Measurements from ENCODE around the gene ARMC6. TPM values are rescaled to one million over a fixed set of nuclear protein-coding genes. Genes with fewer than 3 reads are reported as not detected.
A peak's percentile ranks its signal among the peaks of the same experiment; 100 is the strongest.

ARMC6 gene
- total and polyA plus RNA-seq, 2 of the 13 experiments (the other 11 are each of a cell fraction or from before 2014, with no cell fraction given), result 16.2 to 36.8 TPM

DNA sequence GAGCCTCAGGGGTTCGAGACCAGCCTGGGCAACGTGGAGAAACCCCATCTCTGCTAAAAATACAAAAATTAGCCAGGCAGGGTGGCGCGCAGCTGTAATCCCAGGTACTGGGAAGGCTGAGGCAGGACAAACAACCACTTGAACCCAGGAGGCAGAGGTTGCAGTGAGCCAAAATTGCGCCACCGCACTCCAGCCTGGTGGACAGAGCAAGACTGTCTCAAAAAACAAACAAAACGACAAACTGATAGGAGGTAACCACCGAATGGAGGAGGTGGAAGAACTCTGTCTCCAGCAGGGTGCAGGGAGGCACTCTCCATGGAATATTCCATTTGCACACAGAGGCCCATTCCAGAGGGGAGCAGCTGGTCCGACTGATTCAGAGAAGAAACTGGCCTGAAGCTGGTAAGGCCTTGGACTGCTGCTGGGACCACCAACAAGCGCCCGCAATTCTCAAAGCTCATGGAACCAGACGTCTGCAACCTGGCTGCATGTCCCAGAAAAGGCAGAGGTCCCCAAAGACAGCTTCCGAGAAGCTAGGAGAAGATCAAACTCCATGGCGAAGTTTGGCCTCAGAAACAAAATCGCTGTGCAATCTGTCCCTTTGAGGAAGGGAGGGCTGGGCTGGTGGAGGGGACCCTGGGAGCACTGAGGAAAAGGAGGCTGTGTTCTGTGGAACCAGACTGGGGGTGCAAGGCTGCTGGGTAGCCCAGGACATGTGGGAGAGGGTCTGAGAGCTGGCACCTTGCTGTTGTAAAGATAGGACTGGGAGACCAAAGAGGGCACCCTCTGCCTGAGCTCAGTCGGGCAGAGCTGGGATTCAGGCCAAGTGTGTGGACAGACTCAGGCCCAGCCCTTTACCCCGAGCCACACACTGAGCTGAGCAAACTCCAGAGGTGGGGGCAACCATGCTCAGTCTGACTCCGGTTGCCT lies 65.6 kb downstream of the ARMC6 start (continued):
- TF ChIP-seq SP140L (CRISPR knock-in tag; IDR thresholded peaks at IDR 0.05; ENCODE audit: borderline replicate concordance), result no peak
- peak; percentile 81 for TF ChIP-seq ZFX (CRISPR knock-in tag; IDR thresholded peaks at IDR 0.05; ENCODE audit: low read depth)
- TF ChIP-seq ZNF577 (CRISPR knock-in tag; IDR thresholded peaks at IDR 0.05; ENCODE audit: borderline replicate concordance, low read depth), result no peak
- TF ChIP-seq ZFP36L1 (CRISPR knock-in tag; IDR thresholded peaks at IDR 0.05), result no peak
- TF ChIP-seq GTF3A (CRISPR knock-in tag; conservative IDR thresholded peaks at IDR 0.05), result peak; percentile 82; the same call in 1 of the 2 replicates
- TF ChIP-seq, protein P1, sequence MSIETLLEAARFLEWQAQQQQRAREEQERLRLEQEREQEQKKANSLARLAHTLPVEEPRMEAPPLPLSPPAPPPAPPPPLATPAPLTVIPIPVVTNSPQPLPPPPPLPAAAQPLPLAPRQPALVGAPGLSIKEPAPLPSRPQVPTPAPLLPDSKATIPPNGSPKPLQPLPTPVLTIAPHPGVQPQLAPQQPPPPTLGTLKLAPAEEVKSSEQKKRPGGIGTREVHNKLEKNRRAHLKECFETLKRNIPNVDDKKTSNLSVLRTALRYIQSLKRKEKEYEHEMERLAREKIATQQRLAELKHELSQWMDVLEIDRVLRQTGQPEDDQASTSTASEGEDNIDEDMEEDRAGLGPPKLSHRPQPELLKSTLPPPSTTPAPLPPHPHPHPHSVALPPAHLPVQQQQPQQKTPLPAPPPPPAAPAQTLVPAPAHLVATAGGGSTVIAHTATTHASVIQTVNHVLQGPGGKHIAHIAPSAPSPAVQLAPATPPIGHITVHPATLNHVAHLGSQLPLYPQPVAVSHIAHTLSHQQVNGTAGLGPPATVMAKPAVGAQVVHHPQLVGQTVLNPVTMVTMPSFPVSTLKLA (IDR thresholded peaks at IDR 0.05), result no peak
- no peak for TF ChIP-seq CREB1 (IDR thresholded peaks at IDR 0.05)
- 0 out of 2 replicates have a peak, but pooled peaks have one; percentile 10 for TF ChIP-seq CREB1 (CRISPR knock-in tag; IDR thresholded peaks at IDR 0.05)
- peak; percentile 81 for TF ChIP-seq ZNF460 (CRISPR knock-in tag; IDR thresholded peaks at IDR 0.05; ENCODE audit: borderline replicate concordance)
- TF ChIP-seq ZNF251 (CRISPR knock-in tag; IDR thresholded peaks at IDR 0.05), result no peak
- 0 out of 2 replicates have a peak, but pooled peaks have one; percentile 38 for TF ChIP-seq KMT2B (CRISPR knock-in tag; IDR thresholded peaks at IDR 0.05)
- TF ChIP-seq DMAP1 (CRISPR knock-in tag; IDR thresholded peaks at IDR 0.05), result peak; percentile 66
- TF ChIP-seq ZNF777 (CRISPR knock-in tag; IDR thresholded peaks at IDR 0.05), result 0 out of 2 replicates have a peak, but pooled peaks have one; percentile 42
- TF ChIP-seq MEIS2 (CRISPR knock-in tag; IDR thresholded peaks at IDR 0.05), result peak; percentile 60; the same call in 1 of the 2 replicates
- TF ChIP-seq POLR2AphosphoS5 (IDR thresholded peaks at IDR 0.05; ENCODE audit: low read depth, low read length), result peak; percentile 66
- TF ChIP-seq ZNF841 (CRISPR knock-in tag; IDR thresholded peaks at IDR 0.05; ENCODE audit: borderline replicate concordance), result no peak
- TF ChIP-seq, protein P2, sequence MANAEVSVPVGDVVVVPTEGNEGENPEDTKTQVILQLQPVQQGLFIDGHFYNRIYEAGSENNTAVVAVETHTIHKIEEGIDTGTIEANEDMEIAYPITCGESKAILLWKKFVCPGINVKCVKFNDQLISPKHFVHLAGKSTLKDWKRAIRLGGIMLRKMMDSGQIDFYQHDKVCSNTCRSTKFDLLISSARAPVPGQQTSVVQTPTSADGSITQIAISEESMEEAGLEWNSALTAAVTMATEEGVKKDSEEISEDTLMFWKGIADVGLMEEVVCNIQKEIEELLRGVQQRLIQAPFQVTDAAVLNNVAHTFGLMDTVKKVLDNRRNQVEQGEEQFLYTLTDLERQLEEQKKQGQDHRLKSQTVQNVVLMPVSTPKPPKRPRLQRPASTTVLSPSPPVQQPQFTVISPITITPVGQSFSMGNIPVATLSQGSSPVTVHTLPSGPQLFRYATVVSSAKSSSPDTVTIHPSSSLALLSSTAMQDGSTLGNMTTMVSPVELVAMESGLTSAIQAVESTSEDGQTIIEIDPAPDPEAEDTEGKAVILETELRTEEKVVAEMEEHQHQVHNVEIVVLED (CRISPR knock-in tag; IDR thresholded peaks at IDR 0.05; ENCODE audit: borderline replicate concordance), result no peak
- TF ChIP-seq, protein P3, sequence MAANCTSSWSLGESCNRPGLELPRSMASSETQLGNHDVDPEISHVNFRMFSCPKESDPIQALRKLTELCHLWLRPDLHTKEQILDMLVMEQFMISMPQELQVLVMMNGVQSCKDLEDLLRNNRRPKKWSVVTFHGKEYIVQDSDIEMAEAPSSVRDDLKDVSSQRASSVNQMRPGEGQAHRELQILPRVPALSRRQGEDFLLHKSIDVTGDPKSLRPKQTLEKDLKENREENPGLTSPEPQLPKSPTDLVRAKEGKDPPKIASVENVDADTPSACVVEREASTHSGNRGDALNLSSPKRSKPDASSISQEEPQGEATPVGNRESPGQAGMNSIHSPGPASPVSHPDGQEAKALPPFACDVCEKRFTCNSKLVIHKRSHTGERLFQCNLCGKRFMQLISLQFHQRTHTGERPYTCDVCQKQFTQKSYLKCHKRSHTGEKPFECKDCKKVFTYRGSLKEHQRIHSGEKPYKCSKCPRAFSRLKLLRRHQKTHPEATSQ (CRISPR knock-in tag; IDR thresholded peaks at IDR 0.05; ENCODE audit: borderline replicate concordance), result no peak
- TF ChIP-seq HCFC1 (IDR thresholded peaks at IDR 0.05; ENCODE audit: low read depth, low read length), result 0 out of 2 replicates have a peak, but pooled peaks have one; percentile 11
- no peak for TF ChIP-seq ZNF124 (CRISPR knock-in tag; IDR thresholded peaks at IDR 0.05)
- TF ChIP-seq HNRNPK (IDR thresholded peaks at IDR 0.05; ENCODE audit: low read depth, low read length, poor library complexity, severe bottlenecking), result no peak
- TF ChIP-seq CEBPG (CRISPR knock-in tag; IDR thresholded peaks at IDR 0.05), result peak; percentile 96

Measured in HepG2 (cell line).